ENCODE data around the gene PDPK1. TPM values are rescaled to one million over a fixed set of nuclear protein-coding genes. Genes with fewer than 3 reads are reported as not detected.
"Not testable (repeated sequence)": the region's sequence is repeated elsewhere in the genome, so short reads cannot be mapped to it uniquely, and the experiment has no call there.

PDPK1 gene
- total and polyA plus RNA-seq, 2 experiments from 2014 or later: 19.3 to 25.8 TPM

DNA sequence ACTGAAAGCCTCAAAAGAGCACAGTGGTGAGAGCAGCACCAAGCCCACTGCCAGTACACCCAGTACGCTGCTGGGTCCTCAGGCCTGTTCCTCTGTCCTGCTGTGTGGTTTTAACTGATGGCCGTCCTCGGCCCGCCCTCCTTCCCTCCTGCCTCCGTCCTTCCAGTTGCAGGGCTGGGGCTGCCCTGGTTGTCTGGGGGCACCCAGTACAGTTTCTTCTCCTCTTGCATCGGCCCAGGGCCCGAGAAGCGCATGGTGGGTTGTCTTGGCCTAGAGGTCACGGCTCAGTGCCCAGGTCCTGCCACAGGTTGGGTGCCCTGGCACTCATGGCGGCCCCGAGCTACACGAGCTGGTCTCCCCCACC, 73.7 kb downstream of the PDPK1 start:
- Mint-ChIP-seq H3K27me3 (ENCODE audit: insufficient read depth, low read depth, poor library complexity) (no peaks in the 10 kb centered on the region), H3K4me3 (no peak overlapping the region), H3K9me3 (no peaks in the 10 kb centered on the region; the same call in 2 of the 3 replicates), H3K4me1 (0 out of 3 replicates have a peak, but pooled peaks cover 3% of the 10 kb centered on the region), H3K36me3 (ENCODE audit: low read depth) (peaks cover 21% of the 10 kb centered on the region), H3K27ac (no peak overlapping the region)
- H2AFZ ChIP-seq: no peak overlapping the region
- H3K9me2 ChIP-seq (ENCODE audit: insufficient read depth): no peaks in the 10 kb centered on the region
- H3K4me3 ChIP-seq: no peak overlapping the region
- DNase-seq (ENCODE audit: low spot score) (no peak), ATAC-seq (no peak)
- H3K4me1 ChIP-seq (ENCODE audit: insufficient read depth): no peaks in the 10 kb centered on the region
- no peak overlapping the region for H3K27ac ChIP-seq (ENCODE audit: low read depth)
- no peaks in the 10 kb centered on the region for H3K36me3 ChIP-seq (ENCODE audit: insufficient read depth)
- no peaks in the 10 kb centered on the region for H3F3A ChIP-seq (replicated peaks; ENCODE audit: low read depth)
- TF ChIP-seq POLR2AphosphoS5 (IDR thresholded peaks at IDR 0.05; ENCODE audit: low read depth) (no peak), NANOG (IDR thresholded peaks at IDR 0.05; ENCODE audit: borderline replicate concordance) (no peak), EZH2phosphoT487 (IDR thresholded peaks at IDR 0.05; ENCODE audit: unreplicated experiment) (no peak), ZNF462 (CRISPR knock-in tag; IDR thresholded peaks at IDR 0.05) (no peak), STAT1 (IDR thresholded peaks at IDR 0.05; ENCODE audit: unreplicated experiment) (no peak), ZNF114 (CRISPR knock-in tag; IDR thresholded peaks at IDR 0.05) (no peak), ETS1 (IDR thresholded peaks at IDR 0.05) (no peak), JUNB (IDR thresholded peaks at IDR 0.05; ENCODE audit: unreplicated experiment) (no peak), CREB1 (CRISPR knock-in tag; IDR thresholded peaks at IDR 0.05; ENCODE audit: low read depth) (no peak)
- H3K27me3 ChIP-seq (ENCODE audit: insufficient read depth): no peaks in the 10 kb centered on the region
- no peak overlapping the region for H3K4me2 ChIP-seq
- peaks cover 28% of the 10 kb centered on the region for H3K79me2 ChIP-seq (replicated peaks; ENCODE audit: insufficient read depth)
- peaks cover 4% of the 10 kb centered on the region; the same call in 1 of the 2 replicates for H4K20me1 ChIP-seq (replicated peaks; ENCODE audit: insufficient read depth)

GRCh38 chr16:2611877-2612276, 74.1 kb downstream of the PDPK1 start:
- H3K27me3 ChIP-seq (ENCODE audit: insufficient read depth); H3K4me3 Mint-ChIP-seq; H4K20me1 ChIP-seq (replicated peaks; ENCODE audit: insufficient read depth); H3K4me3 ChIP-seq; H3F3A ChIP-seq (replicated peaks; ENCODE audit: low read depth); H3K9me3 Mint-ChIP-seq; ATAC-seq; H3K4me1 Mint-ChIP-seq; H3K4me2 ChIP-seq; H3K4me1 ChIP-seq (ENCODE audit: insufficient read depth); H3K36me3 ChIP-seq (ENCODE audit: insufficient read depth); H3K27me3 Mint-ChIP-seq (ENCODE audit: insufficient read depth, low read depth, poor library complexity); H3K9me2 ChIP-seq (ENCODE audit: insufficient read depth); H3K27ac Mint-ChIP-seq; H2AFZ ChIP-seq; H3K27ac ChIP-seq (ENCODE audit: low read depth); DNase-seq (ENCODE audit: low spot score): not testable (repeated sequence)
- peaks cover 21% of the 10 kb centered on the region for H3K36me3 Mint-ChIP-seq (ENCODE audit: low read depth)
- H3K79me2 ChIP-seq (replicated peaks; ENCODE audit: insufficient read depth): peaks cover 28% of the 10 kb centered on the region

DNA sequence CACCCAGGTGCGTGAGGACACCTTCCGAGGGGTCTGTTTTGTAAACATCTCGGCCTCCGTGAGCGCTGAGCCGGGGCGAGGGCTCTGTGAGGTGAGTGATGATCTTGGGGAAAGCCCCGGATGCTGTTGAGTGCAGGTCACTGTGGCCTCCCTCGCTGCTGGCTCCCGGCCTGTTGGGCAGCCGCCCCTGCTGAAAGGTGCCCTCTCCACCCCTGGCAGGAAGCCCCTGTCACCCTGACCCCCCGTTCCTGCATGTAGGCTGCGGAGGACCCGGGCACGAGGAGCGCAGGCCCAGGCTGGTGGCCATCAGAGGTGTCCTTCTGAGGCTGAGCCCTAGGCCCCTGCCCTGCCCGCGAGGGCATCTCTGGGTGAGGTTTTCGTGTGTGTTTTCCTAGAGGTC, 75.4 kb downstream of the PDPK1 start:
- ATAC-seq; H3K9me3 Mint-ChIP-seq; H3K4me1 Mint-ChIP-seq; H3K4me3 Mint-ChIP-seq; H3K36me3 ChIP-seq (ENCODE audit: insufficient read depth); DNase-seq (ENCODE audit: low spot score); H3K27ac Mint-ChIP-seq; H4K20me1 ChIP-seq (replicated peaks; ENCODE audit: insufficient read depth); H3K27me3 Mint-ChIP-seq (ENCODE audit: insufficient read depth, low read depth, poor library complexity); H3K27me3 ChIP-seq (ENCODE audit: insufficient read depth); H3K9me2 ChIP-seq (ENCODE audit: insufficient read depth); H3F3A ChIP-seq (replicated peaks; ENCODE audit: low read depth); H3K27ac ChIP-seq (ENCODE audit: low read depth); H3K4me3 ChIP-seq; H2AFZ ChIP-seq; H3K4me1 ChIP-seq (ENCODE audit: insufficient read depth); H3K4me2 ChIP-seq: not testable (repeated sequence)
- H3K36me3 Mint-ChIP-seq (ENCODE audit: low read depth): peaks cover 21% of the 10 kb centered on the region
- peaks cover 18% of the 10 kb centered on the region for H3K79me2 ChIP-seq (replicated peaks; ENCODE audit: insufficient read depth)

Measured in GM23338 (cell line).